HG02642 (cell line): ENCODE data around the gene MMP11.

Experiments used
- ATAC-seq: cut with Tn5 transposase; IDR thresholded peaks from one replicate; pipeline ENCODE4 v1.9.1; 2021; ENCODE audit warnings: mild to moderate bottlenecking; ENCODE audit not compliant: unreplicated experiment, poor library complexity

The MMP11 gene

DNA sequence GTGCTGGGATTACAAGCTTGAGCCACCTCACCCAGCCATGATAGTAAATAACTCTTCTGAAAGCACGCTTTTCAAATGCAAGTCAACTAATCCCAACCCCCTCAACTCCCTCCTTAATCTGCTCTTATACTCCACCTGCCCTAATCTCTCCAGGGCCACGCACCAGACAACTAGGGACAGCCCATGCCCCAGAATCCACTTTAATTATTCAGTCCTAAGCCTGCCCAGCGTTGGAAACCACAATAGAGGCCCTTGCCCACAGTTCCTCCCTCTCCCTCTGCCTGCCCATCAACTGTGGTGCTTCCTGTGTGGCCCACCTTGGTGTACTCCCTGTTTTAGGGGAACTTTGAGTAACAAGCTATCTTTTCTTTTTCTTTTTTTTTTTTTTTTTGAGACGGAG lies 15.8 kb upstream of the MMP11 start:
- ATAC-seq: no peak

DNA sequence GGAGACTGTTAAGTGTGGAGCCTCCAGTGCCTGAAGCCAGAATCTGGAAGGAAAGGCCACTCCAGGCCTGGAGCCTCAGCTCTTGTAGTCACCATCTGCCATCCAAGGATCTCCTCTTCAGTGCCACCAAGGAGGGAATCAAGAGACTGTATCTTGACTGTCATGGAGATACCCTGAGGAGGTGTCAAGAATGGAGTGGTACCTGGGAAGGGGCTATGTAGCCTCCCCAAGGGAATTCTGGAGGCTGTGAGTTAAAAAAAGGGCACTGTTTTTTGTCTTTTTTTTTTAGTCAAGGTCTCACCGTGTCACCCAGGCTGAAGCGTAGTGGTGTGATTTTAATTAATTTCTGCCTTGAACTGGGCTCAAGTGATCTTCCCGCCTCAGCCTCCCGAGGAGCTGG lies 13.1 kb upstream of the MMP11 start:
- ATAC-seq: no peak

- no peak for ATAC-seq
These were observed 12.6 kb upstream of the MMP11 start for GRCh38 chr22:23760056-23760455.

- ATAC-seq: no peak
These were observed 9.6 kb upstream of the MMP11 start, which contains the start of gene C22orf15 for GRCh38 chr22:23762842-23763578. C22orf15 (plus strand) TSS chr22:23762990; CDS start chr22:23763307, 317 bp downstream.

DNA sequence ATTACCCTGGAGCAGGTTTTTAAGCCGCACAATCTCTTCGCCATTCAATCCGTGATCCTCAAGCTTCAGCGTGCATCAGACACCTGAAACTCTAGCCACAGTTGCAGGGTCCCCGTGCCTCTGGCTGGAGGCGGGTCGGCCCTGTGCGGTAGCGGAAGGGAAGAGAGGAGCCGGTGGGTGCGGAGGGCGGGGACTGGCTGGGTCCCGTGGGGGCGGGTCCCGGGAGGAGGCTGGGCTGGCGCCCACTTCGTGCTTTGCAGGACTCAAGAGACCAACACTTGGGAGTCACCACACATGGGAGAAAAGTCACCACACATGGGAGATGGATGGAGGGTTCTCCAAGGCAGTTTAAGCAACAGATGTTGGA lies 9.1 kb upstream of the MMP11 start:
- no peak for ATAC-seq

- no peak for ATAC-seq
These were observed 8.7 kb upstream of the MMP11 start for GRCh38 chr22:23763954-23764353.

DNA sequence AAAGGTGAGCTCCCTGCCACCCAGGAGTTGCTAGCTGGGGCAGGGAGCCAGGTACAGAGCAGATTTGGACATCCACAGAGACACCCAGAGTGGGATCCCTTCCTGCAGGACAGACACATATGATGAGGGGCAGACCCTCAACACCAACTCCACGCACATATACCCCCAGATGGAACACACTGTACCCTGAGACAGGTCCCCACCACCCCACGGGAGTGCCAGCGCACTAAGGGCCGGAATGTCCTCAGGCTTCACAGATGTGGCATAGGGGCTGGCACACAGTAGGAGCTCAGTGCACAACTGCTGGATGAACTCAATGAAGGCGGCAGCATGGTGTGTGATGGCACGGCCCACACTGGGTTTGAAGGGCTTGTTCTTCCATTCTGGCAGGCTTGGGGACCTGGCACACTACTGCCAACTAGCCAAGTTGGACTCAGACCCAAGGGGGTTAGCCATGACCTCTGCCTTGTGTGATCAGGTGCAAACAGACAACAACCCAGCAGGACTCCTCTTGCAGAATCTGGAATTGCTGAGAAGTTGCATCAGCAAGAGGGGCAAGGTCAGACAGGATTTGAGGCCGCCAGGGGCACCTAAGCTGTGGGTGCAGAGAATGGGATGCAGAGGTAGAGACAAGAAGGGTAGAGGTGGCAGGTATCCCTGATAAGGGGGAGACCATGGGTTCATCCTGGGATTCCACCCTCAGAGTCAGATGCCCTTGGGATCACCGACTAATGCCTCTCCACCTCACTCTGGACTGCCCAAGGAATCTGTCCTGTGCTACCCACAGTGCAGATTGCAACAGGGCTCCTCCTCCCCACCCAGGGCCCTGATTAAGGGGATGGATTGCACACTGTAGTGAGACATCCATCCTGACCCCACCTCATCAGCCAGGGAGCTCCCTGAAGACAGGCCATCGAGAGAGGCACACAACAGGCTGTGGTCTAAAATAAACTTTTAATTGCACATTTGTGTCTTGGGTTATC lies 7.5 kb upstream of the MMP11 start:
- no peak for ATAC-seq

DNA sequence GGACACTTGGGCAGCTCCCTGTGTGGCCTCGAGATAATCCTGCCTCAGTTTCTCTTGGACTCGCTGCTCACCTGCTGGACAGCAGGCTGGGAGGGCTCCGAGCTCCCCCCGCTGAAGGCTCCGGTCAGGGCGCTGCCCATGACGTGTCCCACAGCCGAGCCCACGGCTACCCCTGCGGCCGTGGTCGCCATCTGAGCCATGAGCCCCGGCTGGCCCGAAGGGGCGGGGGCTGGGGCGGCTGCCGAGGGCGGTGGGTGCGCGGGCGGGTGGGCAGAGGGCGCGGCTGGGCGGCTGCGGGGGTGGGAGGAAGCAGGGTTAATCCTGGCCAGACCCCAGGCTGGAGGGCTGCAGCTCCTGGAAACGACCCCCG lies 5.4 kb upstream of the MMP11 start:
- no peak for ATAC-seq

DNA sequence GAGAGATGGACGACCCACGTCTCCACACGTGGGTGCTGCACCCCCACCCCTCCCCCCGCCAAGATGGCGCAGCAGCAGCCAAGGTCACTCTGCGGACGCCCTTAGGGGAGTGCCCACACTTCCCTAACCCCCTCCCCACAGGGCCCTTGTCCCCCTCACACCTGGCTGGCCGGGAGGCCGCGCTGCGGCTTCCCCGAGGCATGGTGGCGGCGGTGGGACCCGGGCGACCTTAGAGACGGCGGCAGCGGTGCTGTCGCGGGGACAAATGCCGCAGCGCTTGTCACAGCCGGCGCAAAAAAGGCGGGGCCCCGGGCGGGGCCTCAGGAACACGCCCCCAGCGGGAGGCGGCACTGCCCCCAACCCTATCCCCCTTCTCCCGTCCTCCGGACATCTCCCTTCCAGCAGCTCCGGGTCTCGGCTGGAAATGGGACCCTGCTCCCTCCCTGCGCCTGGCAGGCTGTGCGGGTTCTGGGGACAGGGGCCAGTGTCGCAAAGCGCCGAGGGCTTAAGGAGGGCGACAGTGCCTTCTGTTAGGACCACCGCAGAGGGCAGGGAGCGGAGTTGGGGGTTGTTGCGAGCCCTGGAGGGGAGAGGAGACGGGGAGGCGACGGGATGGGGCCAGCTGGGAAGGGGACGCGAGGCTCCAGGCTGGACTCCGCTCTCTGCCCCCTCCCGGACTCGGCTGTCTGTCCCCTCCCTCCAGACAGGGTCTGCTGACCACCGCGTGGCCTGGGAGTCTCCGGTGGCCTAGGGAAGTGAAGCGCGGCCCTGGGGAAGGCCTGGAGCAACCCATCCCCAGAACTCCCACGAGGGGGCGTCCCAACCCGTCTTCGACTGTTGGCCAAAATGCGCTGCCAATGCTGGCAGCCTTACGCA lies 4.7 kb upstream of the MMP11 start, which contains the start of gene CHCHD10:
Gene CHCHD10 (minus strand): TSS at position 300 of the 876 bp plus-strand sequence. CDS start 98 bp downstream, at position 202.
- peak; percentile 53 for ATAC-seq

- no peak for ATAC-seq
These were observed 3.2 kb upstream of the MMP11 start for GRCh38 chr22:23769321-23769965.

DNA sequence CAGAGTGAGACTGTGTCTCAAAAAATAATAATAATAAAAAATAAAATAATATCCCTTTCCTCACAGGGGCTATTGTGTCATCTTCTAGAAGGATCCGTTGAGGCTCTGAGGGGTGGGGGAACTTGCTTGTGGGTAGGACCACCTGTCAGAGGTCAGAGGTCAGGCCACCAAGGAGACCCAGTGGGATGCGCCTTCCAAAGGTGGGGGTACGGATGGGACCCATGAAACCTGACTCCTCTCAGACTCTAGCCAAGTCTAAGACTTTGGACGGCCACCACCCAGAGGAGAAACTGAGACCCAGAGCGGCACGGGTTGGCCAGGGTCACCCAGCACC lies 367 bp upstream of the MMP11 start:
- no peak for ATAC-seq

- ATAC-seq: no peak
These were observed 949 bp downstream of the MMP11 start for GRCh38 chr22:23773483-23774113.

- ATAC-seq: no peak
These were observed 1.7 kb downstream of the MMP11 start for GRCh38 chr22:23774114-23774921.

- no peak for ATAC-seq
These were observed 2.3 kb downstream of the MMP11 start for GRCh38 chr22:23774922-23775436.

GRCh38 chr22:23775779-23776375 lies 3.2 kb downstream of the MMP11 start:
- no peak for ATAC-seq

GRCh38 chr22:23777776-23778576 lies 5.3 kb downstream of the MMP11 start:
- no peak for ATAC-seq

GRCh38 chr22:23778577-23778900 lies 5.9 kb downstream of the MMP11 start:
- ATAC-seq: no peak
